ENCODE data around the gene MED31. TPM values are rescaled to one million over a fixed set of nuclear protein-coding genes. Genes with fewer than 3 reads are reported as not detected.

The MED31 gene
- polyA plus RNA-seq, 2 of the 4 experiments (the other 2 are of a cell fraction): 32.2 to 49.0 TPM

DNA sequence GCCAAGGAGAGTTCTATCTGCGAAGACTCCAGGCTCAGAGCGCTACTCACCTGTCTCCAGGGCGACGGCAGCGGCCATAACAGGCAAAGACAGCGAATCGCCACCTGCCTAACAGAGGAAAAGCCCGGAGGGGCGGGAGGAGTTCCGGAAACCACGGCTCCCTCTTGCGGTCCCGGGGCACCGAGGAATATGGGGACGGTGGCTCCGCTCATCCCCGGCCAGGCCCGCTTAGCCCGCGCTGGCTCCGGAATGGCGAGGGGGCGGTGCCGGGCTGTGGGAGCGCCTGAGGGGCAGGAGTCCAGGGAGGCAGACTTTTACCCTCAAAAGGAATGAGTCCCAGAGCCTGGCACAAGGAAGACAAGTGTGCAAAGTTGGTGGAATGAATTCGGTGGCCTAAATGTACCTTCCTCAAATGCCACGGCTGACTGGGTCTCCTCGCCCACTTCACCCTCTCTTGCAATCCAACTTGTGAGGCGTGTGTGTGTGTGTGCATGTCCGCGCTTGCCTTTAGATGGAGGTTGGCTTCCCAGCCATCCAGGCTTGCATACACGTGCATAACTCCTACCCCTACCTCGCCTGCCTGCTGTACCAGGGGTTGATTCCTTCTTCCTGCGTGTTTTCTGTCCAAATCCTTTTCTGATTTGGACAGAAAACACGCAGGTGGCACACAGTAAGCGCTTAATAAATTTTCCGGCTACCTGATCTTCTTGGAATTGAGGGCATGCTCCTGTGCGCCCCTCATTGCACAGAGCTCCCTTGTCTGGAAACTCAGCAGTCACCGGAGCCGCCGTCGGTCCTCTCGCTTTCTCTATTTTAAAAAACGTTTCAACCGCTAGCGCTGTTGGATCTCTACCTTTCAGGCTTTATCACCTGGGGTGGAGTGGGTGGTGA, 3.7 kb upstream of the MED31 start (continued):
- TF ChIP-seq, protein P1, sequence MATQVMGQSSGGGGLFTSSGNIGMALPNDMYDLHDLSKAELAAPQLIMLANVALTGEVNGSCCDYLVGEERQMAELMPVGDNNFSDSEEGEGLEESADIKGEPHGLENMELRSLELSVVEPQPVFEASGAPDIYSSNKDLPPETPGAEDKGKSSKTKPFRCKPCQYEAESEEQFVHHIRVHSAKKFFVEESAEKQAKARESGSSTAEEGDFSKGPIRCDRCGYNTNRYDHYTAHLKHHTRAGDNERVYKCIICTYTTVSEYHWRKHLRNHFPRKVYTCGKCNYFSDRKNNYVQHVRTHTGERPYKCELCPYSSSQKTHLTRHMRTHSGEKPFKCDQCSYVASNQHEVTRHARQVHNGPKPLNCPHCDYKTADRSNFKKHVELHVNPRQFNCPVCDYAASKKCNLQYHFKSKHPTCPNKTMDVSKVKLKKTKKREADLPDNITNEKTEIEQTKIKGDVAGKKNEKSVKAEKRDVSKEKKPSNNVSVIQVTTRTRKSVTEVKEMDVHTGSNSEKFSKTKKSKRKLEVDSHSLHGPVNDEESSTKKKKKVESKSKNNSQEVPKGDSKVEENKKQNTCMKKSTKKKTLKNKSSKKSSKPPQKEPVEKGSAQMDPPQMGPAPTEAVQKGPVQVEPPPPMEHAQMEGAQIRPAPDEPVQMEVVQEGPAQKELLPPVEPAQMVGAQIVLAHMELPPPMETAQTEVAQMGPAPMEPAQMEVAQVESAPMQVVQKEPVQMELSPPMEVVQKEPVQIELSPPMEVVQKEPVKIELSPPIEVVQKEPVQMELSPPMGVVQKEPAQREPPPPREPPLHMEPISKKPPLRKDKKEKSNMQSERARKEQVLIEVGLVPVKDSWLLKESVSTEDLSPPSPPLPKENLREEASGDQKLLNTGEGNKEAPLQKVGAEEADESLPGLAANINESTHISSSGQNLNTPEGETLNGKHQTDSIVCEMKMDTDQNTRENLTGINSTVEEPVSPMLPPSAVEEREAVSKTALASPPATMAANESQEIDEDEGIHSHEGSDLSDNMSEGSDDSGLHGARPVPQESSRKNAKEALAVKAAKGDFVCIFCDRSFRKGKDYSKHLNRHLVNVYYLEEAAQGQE (IDR thresholded peaks at IDR 0.05): no peak
- TF ChIP-seq, protein P2, sequence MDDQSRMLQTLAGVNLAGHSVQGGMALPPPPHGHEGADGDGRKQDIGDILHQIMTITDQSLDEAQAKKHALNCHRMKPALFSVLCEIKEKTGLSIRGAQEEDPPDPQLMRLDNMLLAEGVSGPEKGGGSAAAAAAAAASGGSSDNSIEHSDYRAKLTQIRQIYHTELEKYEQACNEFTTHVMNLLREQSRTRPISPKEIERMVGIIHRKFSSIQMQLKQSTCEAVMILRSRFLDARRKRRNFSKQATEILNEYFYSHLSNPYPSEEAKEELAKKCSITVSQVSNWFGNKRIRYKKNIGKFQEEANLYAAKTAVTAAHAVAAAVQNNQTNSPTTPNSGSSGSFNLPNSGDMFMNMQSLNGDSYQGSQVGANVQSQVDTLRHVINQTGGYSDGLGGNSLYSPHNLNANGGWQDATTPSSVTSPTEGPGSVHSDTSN (IDR thresholded peaks at IDR 0.05): no peak
- TF ChIP-seq HOXA7 (CRISPR knock-in tag; IDR thresholded peaks at IDR 0.05) (no peak), RFX5 (IDR thresholded peaks at IDR 0.05) (no peak), KDM1A (IDR thresholded peaks at IDR 0.05; ENCODE audit: low read depth) (no peak)
- TF ChIP-seq, protein P3, sequence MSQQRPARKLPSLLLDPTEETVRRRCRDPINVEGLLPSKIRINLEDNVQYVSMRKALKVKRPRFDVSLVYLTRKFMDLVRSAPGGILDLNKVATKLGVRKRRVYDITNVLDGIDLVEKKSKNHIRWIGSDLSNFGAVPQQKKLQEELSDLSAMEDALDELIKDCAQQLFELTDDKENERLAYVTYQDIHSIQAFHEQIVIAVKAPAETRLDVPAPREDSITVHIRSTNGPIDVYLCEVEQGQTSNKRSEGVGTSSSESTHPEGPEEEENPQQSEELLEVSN (IDR thresholded peaks at IDR 0.05; ENCODE audit: borderline replicate concordance, low read depth): no peak

DNA sequence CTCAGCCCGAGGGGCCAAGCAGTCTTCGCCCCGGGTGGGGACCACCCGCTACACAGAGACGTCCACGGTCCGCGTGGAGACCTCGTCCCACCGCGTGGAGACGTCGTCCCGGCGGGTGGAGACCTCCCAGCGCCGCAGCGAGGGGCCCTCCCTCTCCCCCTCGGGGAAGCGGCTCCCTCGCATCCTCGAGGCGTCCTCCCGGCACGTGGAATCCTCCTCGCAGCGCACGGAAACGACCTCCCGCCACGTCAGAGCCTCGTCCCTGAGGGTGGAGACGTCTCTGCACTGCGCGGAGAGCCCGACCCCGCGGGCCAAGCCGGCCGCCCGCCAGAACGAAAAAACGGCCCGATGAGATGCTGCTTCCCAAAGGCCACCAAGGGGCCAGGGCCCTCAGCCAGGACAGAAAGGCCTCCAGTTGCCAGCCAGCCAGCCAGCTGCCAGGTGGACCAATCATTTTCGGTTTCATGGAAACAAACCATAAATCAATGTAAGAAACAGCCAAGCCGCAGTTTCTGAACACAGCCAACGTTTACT, 581 bp upstream of the MED31 start:
- ATAC-seq: peak; percentile 2; a peak in 4 of 6 replicates
- CTCF ChIA-PET: interaction anchor here (1.2 to 1.3 kb wide), 2 partner anchors 180 to 370 kb away, joined by 4 read pairs; no protein-coding TSS in a partner anchor
- no peak for DNase-seq (ENCODE audit: low read depth in 1 of 2, low spot score in 1 of 2)
- Histone ChIP-seq H3K9me3 (no peaks in the 10 kb centered on the region), H3K4me3 (peak overlapping the region; percentile 87), H3K4me1 (peaks cover 23% of the 10 kb centered on the region; the same call in 2 of the 3 replicates), H3K27ac (peak overlapping the region; percentile 82 to 88), H3K4me2 (peak overlapping the region; percentile 92)
- 60% methylated on average over 22 of the region's 47 CpGs for WGBS (ENCODE audit: missing lambda C conversion rate)
- TF ChIP-seq JUN (IDR thresholded peaks at IDR 0.05) (peak in 1 of 2 experiments; percentile 15; a peak in 2 of 5 replicates), FOSL2 (IDR thresholded peaks at IDR 0.05) (no peak), FOSL2 (CRISPR knock-in tag; IDR thresholded peaks at IDR 0.05) (no peak), HOXA7 (CRISPR knock-in tag; IDR thresholded peaks at IDR 0.05) (0 out of 2 replicates have a peak, but pooled peaks have one; percentile 29), RNF2 (IDR thresholded peaks at IDR 0.05; ENCODE audit: borderline replicate concordance, low read depth) (peak; percentile 94), NR3C1 (IDR thresholded peaks at IDR 0.05) (no peak), HOXB13 (CRISPR knock-in tag; IDR thresholded peaks at IDR 0.05; ENCODE audit: low read depth) (peak; percentile 16; the same call in 1 of the 2 replicates), ZFP36 (IDR thresholded peaks at IDR 0.05; ENCODE audit: borderline replicate concordance, partially characterized antibody) (no peak), PHF8 (IDR thresholded peaks at IDR 0.05; ENCODE audit: borderline replicate concordance, low read depth) (peak; percentile 41; the same call in 1 of the 2 replicates), FOSB (CRISPR knock-in tag; IDR thresholded peaks at IDR 0.05) (no peak), HOXB5 (CRISPR knock-in tag; IDR thresholded peaks at IDR 0.05) (peak; percentile 84)
- TF ChIP-seq, protein P4, sequence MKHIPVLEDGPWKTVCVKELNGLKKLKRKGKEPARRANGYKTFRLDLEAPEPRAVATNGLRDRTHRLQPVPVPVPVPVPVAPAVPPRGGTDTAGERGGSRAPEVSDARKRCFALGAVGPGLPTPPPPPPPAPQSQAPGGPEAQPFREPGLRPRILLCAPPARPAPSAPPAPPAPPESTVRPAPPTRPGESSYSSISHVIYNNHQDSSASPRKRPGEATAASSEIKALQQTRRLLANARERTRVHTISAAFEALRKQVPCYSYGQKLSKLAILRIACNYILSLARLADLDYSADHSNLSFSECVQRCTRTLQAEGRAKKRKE (CRISPR knock-in tag; IDR thresholded peaks at IDR 0.05; ENCODE audit: low read depth): peak; percentile 53; the same call in 1 of the 2 replicates
- TF ChIP-seq, protein P5, sequence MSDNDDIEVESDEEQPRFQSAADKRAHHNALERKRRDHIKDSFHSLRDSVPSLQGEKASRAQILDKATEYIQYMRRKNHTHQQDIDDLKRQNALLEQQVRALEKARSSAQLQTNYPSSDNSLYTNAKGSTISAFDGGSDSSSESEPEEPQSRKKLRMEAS (IDR thresholded peaks at IDR 0.05): peak; percentile 98
- TF ChIP-seq, protein P3 (IDR thresholded peaks at IDR 0.05; ENCODE audit: borderline replicate concordance, low read depth): peak; percentile 98
- TF ChIP-seq, protein P6, sequence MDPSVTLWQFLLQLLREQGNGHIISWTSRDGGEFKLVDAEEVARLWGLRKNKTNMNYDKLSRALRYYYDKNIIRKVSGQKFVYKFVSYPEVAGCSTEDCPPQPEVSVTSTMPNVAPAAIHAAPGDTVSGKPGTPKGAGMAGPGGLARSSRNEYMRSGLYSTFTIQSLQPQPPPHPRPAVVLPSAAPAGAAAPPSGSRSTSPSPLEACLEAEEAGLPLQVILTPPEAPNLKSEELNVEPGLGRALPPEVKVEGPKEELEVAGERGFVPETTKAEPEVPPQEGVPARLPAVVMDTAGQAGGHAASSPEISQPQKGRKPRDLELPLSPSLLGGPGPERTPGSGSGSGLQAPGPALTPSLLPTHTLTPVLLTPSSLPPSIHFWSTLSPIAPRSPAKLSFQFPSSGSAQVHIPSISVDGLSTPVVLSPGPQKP (IDR thresholded peaks at IDR 0.05; ENCODE audit: low read depth, low read length): no peak
- TF ChIP-seq, protein P7, sequence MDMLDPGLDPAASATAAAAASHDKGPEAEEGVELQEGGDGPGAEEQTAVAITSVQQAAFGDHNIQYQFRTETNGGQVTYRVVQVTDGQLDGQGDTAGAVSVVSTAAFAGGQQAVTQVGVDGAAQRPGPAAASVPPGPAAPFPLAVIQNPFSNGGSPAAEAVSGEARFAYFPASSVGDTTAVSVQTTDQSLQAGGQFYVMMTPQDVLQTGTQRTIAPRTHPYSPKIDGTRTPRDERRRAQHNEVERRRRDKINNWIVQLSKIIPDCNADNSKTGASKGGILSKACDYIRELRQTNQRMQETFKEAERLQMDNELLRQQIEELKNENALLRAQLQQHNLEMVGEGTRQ (IDR thresholded peaks at IDR 0.05): peak; percentile 26; the same call in 1 of the 2 replicates
- no peak for FAIRE-seq
- POLR2A ChIA-PET: interaction anchor here (1.4 to 1.8 kb wide), 2 partner anchors 11 to 383 kb away, joined by 3 to 12 read pairs; partner anchors contain the start of genes KIAA0753, SLC16A13 and TXNDC17
